IPS DF 6.9 (cell line): ENCODE measurements around the gene PLBD2.

Source experiments
- DNase-seq: peaks from one replicate; pipeline ENCODE4 v3.0.0-alpha.2; 2013; ENCODE audit warnings: low read depth, low spot score
- H3K27ac ChIP-seq: one replicate; pipeline ENCODE4 v1.5.1; 2013; ENCODE audit warnings: low read length, control low read depth
- H3K27me3 ChIP-seq: 2 replicates; pipeline ENCODE4 v1.6.1; 2013; ENCODE audit warnings: mild to moderate bottlenecking, low read length; ENCODE audit not compliant: control insufficient read depth, insufficient read depth
- H3K36me3 ChIP-seq: 2 replicates; pipeline ENCODE4 v1.6.1; 2013; ENCODE audit warnings: low read length; ENCODE audit not compliant: control insufficient read depth, insufficient read depth
- H3K4me1 ChIP-seq: 2 replicates; pipeline ENCODE4 v1.6.1; 2013; ENCODE audit warnings: low read length; ENCODE audit not compliant: control insufficient read depth, insufficient read depth
- H3K4me3 ChIP-seq: 2 replicates; pipeline ENCODE4 v1.5.1; 2013; ENCODE audit warnings: mild to moderate bottlenecking, low read length
- H3K9me3 ChIP-seq: 2 replicates; pipeline ENCODE4 v1.6.1; 2013; ENCODE audit warnings: low read length, inconsistent platforms; ENCODE audit not compliant: control insufficient read depth, insufficient read depth
- WGBS: extraction: QIAGEN DNeasy Blood & Tissue Kit; methylation state at CpG from one replicate; pipeline ENCODE4 v1.1.7; 2013; ENCODE audit warnings: mixed read lengths, missing lambda C conversion rate; ENCODE audit not compliant: insufficient read length, insufficient coverage; 5-methylcytosine and 5-hydroxymethylcytosine counted together

Gene PLBD2

GRCh38 chr12:113428482-113428881 lies 70.1 kb downstream of the PLBD2 start:
- Histone ChIP-seq H3K4me3 (no peak overlapping the region), H3K27ac (no peak overlapping the region), H3K4me1 (no peaks in the 10 kb centered on the region), H3K27me3 (no peaks in the 10 kb centered on the region), H3K36me3 (no peaks in the 10 kb centered on the region), H3K9me3 (no peaks in the 10 kb centered on the region)
- no peak for DNase-seq
- no CpG with 5 or more reads among the region's 1 CpG for whole genome bisulfite sequencing

GRCh38 chr12:113432986-113433385 lies 74.6 kb downstream of the PLBD2 start:
- Histone ChIP-seq H3K4me3 (no peak overlapping the region), H3K27me3 (no peaks in the 10 kb centered on the region), H3K4me1 (no peaks in the 10 kb centered on the region), H3K36me3 (no peaks in the 10 kb centered on the region), H3K27ac (no peak overlapping the region), H3K9me3 (no peaks in the 10 kb centered on the region)
- no peak for DNase-seq

DNA sequence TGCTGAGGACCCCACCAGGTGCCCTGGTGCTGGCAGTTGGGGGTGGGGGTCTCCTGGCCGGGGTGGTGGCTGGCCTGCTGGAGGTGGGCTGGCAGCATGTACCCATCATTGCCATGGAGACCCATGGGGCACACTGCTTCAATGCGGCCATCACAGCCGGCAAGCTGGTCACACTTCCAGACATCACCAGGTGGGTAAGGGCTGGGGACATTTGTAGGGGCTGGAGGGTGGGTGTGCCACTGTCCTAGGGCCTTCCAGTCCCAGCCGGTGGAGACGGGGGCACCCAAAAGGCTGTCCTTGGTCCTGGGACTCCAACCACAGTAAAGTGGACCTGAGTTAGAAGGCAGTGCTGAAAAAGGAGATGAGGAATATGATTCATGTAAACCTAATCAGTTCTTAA lies 77.0 kb downstream of the PLBD2 start:
- no peak for DNase-seq
- Histone ChIP-seq H3K36me3 (no peaks in the 10 kb centered on the region), H3K4me1 (no peaks in the 10 kb centered on the region), H3K27ac (no peak overlapping the region), H3K4me3 (no peak overlapping the region), H3K27me3 (no peaks in the 10 kb centered on the region), H3K9me3 (no peaks in the 10 kb centered on the region)
- WGBS: no CpG with 5 or more reads among the region's 5 CpGs

DNA sequence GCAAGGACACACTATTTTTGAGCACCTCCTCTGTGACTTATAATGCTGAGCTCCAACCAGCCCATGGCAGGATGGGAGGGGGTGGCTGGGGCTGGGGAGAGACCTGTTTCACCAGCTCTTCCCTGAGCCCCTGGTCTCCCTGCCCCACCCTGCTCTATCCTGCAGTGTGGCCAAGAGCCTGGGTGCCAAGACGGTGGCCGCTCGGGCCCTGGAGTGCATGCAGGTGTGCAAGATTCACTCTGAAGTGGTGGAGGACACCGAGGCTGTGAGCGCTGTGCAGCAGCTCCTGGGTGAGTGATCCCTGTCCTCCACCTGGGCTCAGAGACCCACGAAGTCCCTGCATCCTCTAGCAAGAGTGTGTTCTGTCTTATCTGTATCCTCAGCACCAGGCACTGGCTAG lies 78.2 kb downstream of the PLBD2 start:
- Histone ChIP-seq H3K4me3 (no peak overlapping the region), H3K27ac (no peak overlapping the region), H3K4me1 (no peaks in the 10 kb centered on the region), H3K27me3 (no peaks in the 10 kb centered on the region), H3K9me3 (no peaks in the 10 kb centered on the region), H3K36me3 (no peaks in the 10 kb centered on the region)
- no CpG with 5 or more reads among the region's 6 CpGs for WGBS
- no peak for DNase-seq

DNA sequence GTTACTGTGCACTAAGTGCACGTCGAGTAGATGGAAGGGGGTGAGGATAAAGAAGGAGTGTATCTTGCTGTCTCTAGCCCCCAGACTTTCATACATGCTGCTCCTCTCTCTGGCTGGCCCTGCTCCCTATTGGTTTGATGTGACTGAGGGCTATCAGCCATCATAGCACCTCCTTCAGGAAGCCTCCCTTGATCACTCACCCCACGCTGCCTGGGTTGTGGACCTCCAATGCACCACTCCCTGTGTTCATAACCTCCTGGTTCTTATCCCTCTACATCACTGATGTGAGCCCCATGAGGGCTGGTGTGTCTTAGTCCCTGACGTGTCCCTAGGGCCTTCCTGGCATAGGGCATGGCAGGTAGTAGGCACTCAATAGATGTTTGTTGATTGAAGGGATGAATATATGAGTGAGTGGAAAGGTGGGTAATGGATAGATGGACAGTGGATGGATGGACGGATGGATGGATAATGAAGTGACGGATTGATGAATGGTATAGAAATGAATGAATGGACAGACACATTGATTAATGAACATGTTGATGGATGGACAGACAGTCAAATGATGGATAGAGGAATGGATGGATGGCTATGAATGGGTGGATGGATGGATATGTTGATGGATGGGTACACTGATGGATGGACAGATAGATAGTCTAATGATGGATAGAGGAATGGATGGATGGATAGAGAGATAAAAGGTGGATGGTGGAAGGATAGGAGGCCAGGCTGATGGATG lies 78.8 kb downstream of the PLBD2 start:
- no peak for DNase-seq
- no peak overlapping the region for H3K27ac ChIP-seq
- no peak overlapping the region for H3K4me3 ChIP-seq
- 100% methylated on average over 2 of the region's 6 CpGs for WGBS
- H3K9me3 ChIP-seq: no peaks in the 10 kb centered on the region
- H3K4me1 ChIP-seq: no peaks in the 10 kb centered on the region
- H3K36me3 ChIP-seq: no peaks in the 10 kb centered on the region
- no peaks in the 10 kb centered on the region for H3K27me3 ChIP-seq

GRCh38 chr12:113437729-113438100 lies 79.3 kb downstream of the PLBD2 start:
- H3K27ac ChIP-seq: no peak overlapping the region
- DNase-seq: no peak
- no CpG with 5 or more reads among the region's 9 CpGs for WGBS
- no peaks in the 10 kb centered on the region for H3K27me3 ChIP-seq
- no peak overlapping the region for H3K4me3 ChIP-seq
- no peaks in the 10 kb centered on the region for H3K4me1 ChIP-seq
- H3K36me3 ChIP-seq: no peaks in the 10 kb centered on the region
- H3K9me3 ChIP-seq: no peaks in the 10 kb centered on the region

GRCh38 chr12:113438523-113439300 lies 80.3 kb downstream of the PLBD2 start:
- 100% methylated on average over 2 of the region's 4 CpGs for WGBS
- Histone ChIP-seq H3K4me1 (no peaks in the 10 kb centered on the region), H3K4me3 (no peak overlapping the region), H3K27ac (no peak overlapping the region), H3K36me3 (no peaks in the 10 kb centered on the region), H3K27me3 (no peaks in the 10 kb centered on the region), H3K9me3 (no peaks in the 10 kb centered on the region)
- no peak for DNase-seq

GRCh38 chr12:113439301-113439597 lies 80.9 kb downstream of the PLBD2 start:
- WGBS: 100% methylated on average over 1 of the region's 4 CpGs
- no peaks in the 10 kb centered on the region for H3K27me3 ChIP-seq
- H3K27ac ChIP-seq: no peak overlapping the region
- no peaks in the 10 kb centered on the region for H3K9me3 ChIP-seq
- H3K4me3 ChIP-seq: no peak overlapping the region
- no peaks in the 10 kb centered on the region for H3K36me3 ChIP-seq
- DNase-seq: no peak
- H3K4me1 ChIP-seq: no peaks in the 10 kb centered on the region

DNA sequence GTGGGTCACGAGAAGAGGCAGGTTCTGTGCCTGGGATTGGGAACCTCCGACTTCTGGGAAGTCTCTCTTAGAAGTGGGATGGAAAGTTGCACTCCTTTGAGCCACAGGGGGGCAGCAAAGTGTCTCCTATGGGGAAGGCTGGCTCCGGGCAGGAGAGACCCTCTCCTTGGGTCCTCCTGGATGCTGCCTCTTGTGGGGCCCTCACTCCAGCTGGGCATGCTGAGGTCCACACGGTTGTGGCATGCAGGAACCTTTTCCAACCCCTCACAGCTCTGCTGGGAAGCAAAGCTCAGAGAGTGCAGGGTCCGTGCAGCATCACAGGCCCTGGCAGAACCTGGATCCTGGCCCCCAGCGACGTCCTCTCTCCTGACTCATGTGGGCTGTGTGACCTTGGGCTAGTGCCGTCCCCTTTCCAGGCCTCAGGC lies 81.2 kb downstream of the PLBD2 start:
- WGBS: no CpG with 5 or more reads among the region's 8 CpGs
- no peak for DNase-seq
- Histone ChIP-seq H3K4me3 (no peak overlapping the region), H3K27ac (no peak overlapping the region), H3K36me3 (no peaks in the 10 kb centered on the region), H3K27me3 (no peaks in the 10 kb centered on the region), H3K9me3 (no peaks in the 10 kb centered on the region), H3K4me1 (no peaks in the 10 kb centered on the region)

DNA sequence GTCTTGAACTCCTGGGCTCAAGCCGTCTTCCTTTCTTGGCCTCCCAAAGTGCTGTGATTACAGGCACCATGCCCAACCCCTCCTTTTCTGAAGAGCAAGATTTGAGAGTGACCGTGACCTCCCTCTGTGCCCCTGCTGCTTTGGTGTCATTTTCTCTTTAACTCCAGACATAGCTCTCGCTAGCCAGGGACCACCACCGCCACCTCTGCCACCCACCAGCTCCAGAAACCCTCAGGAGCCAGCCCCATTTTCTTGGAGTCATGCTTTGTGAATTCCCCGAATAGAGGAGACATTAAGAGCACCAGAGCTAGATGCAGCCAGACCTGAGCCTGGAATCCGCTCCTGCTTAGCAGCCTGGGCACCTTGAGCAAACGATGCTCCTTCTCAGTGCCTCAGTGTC lies 81.9 kb downstream of the PLBD2 start:
- no peaks in the 10 kb centered on the region for H3K4me1 ChIP-seq
- WGBS: no CpG with 5 or more reads among the region's 7 CpGs

More for the DNA sequence above, 81.9 kb downstream of the PLBD2 start:
- Histone ChIP-seq H3K27me3 (no peaks in the 10 kb centered on the region), H3K36me3 (no peaks in the 10 kb centered on the region), H3K27ac (no peak overlapping the region), H3K4me3 (no peak overlapping the region), H3K9me3 (no peaks in the 10 kb centered on the region)
- no peak for DNase-seq
